ENCODE data around the gene INPP5A.
A peak's percentile ranks its signal among the peaks of the same experiment; 100 is the strongest.
"Not testable (repeated sequence)": the region's sequence is repeated elsewhere in the genome, so short reads cannot be mapped to it uniquely, and the experiment has no call there.

The INPP5A gene

DNA sequence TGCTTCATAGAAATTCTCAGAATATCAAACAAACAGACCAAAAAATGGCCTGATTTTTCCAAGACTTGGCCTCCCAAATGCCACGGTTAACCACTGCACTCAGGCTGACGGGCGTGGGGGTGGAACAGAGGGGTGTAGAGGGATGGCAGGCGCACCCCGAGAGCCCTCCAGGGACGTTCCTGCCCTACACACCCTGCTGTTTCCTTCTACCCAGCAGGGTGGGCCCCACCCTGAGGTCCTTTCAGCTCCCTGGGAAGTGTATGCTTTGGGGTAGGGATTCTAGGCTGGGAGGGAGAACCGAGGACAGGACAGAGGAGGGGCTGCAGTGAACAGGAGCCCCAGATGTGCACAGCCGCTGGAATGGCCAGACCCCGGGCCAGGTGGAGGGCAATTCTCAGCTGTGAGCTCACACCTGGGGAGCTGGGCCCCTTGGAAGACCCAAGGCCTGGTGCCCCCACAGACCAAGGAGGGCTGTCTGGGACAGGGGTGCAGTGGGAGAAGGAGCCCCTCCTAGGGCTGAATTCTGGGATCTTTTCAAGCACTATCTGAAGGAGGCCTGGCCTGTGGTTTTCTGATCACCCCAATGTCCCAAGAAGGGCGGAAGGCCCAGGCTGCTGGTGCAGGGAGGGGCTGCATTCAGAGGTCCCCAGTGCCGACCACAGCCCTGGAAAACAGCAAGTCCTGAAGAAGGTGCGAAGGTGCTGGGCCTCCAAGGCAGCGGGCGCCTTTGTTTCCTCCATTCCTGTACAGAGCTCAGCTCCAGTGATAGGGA lies 32.9 kb upstream of the INPP5A start:
- no peak for DNase-seq

DNA sequence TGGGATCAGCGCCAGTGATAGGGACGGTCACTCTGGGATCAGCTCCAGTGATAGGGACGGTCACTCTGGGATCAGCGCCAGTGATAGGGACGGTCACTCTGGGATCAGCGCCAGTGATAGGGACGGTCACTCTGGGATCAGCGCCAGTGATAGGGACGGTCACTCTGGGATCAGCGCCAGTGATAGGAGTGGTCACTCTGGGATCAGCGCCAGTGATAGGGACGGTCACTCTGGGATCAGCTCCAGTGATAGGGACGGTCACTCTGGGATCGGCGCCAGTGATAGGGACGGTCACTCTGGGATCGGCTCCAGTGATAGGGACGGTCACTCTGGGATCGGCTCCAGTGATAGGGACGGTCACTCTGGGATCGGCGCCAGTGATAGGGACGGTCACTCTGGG lies 32.0 kb upstream of the INPP5A start:
- DNase-seq = not testable (repeated sequence)

DNA sequence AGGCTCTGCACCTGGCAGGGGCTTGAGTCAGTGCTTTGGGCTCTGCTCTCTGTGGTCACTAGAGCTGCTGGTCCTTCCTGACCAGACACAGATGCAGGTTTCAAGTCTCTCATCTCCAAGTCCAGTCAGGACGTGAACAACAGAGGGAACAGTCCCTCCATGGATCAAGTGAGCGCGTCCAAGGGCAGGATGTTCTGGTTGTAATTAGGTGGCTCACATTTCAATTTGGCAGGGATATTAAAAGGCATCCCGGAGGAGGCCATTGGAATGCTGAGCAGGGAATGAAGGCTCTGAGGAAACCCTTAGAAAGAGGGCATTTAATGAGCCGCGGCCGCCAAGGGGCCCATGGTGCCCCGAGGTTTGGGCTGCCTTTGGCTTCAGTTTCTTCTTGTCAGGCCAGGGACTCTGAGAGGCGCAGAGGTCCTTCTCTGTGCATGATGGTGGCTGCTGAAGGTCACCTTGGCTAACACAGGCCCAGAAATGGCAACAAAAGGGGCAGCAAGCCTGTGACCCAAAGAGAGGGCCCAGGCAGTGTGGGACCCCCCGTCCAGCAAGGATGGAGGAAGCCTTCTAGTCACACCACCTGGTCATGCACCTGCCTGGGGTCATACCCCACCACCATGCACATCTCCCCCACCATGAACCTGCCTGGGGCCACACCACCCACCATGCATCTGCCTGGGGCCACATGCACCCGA lies 30.7 kb upstream of the INPP5A start:
- no peak for DNase-seq

DNA sequence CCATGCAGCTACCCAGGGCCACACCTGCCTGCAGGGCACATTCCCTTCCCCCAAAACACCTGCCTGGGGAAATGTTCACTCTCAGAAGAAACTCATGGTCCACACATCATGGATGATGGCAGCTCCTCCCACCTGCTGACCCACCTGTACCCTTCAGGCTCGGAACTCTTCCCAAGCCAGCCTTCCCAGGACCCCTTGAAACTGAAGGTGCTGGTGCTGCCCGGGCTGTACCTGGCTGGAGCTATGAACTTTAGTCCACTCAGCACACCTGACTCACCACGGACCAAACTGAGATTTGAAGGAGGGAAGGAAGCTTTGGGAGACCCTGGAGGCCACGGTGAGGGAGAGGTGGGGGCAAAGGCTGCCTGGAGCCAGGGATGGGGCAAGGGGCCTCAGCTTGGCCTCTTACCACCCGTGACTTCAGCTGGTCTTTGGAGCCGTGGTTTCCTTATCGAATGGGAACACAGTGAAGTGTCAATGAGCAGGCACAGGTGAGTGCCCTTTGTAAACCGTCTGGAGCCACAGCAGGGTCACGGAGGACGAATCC lies 30.1 kb upstream of the INPP5A start:
- DNase-seq = no peak

DNA sequence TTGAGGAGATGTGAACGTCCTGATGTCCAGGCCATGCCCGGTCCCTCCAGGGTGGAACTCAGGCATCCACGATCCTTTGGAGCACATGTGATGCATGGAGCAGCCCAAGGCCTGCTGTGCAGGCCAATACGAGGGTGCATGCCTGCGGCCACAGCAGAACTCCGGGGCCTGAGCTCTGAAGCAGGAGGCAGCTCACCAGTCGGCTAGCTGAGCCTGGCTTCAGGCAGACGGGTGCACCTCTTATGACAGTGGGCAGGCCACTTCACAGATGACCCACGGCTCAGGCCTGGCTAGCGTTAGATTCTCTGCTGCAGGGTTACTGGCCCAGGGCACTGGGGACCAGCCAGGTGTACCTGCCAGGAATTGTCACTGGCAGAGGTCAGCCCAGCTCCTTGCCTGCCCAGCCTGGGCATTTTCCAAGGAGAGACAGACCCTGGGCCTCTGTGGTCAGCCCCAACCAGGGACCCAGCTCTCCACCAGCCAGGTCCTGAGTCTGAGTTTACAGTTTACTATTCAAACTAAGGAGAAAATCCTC lies 29.6 kb upstream of the INPP5A start:
- DNase-seq = no peak

DNA sequence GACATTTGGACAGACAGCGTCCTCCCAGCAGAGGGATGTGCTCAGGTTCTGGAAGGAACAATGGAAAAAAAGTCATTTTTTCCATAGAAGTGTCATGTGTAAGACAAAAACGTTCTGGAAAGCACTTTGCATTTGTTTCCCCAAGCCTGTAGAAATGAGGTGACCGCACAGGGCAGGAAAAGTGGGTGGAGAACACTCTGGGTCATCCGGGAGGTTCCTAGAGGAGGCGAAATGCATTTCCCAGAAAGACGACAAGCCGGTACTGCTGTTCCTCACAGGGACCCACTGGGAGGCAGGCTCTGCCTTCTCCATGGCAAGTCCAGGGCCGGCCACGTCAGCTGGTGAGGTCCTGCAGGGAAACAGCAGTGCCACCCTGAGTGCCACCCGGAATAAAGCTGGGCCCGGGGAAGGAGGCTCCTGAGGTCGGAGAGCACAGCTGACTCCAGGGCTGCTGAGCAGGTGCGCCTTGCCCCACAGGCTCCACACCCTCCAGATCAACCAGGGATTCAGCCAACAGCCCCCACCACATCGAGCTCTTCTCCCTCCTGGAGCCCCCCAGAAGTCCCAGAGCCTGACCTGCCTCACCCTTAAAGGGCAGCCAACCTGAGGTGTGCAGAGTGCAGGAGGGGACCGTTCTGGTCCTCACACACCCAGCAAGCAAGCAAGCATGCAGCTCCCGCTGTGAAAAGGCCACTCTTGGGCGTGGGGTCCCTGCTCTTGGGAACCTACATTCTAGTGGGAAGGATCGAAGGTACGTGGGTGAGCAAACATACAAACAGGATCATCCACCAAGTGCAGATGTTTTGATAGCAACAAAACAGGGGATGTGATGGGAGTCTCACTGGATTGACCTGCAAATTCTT lies 28.8 kb upstream of the INPP5A start:
- no peak for DNase-seq

DNA sequence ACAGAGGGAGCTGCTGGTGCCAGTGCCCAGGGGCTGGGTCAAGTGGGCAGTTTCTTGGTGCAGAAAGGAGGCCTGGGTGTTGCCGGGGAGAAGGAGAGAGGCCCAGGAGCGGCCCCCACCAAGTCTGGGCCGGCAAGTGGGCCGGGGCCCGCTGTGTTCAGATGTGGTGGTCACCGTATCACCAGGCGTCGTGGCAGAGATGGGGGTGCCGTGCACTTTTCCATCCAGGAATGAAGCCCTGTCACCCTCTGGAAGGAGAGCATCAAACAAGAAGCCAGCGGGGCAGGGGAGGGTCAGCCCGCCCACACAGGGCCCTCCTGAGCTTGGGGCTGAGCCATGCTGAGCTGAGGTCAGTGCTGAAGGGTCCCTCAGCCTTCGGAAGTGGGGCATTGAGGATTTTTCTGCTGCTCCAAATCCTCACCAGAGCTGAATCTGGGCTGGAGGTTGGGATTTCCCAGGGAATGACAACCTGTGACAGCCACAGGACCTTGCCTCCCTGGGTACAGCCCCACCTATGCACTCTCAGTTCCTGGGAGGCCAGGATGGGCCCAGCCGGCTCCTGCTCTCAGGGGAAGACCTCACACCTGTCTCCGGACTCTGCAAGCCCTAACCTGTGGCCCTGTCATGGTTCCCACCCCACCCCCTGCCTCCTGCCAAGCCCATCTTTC lies 27.9 kb upstream of the INPP5A start:
- no peak for DNase-seq

DNA sequence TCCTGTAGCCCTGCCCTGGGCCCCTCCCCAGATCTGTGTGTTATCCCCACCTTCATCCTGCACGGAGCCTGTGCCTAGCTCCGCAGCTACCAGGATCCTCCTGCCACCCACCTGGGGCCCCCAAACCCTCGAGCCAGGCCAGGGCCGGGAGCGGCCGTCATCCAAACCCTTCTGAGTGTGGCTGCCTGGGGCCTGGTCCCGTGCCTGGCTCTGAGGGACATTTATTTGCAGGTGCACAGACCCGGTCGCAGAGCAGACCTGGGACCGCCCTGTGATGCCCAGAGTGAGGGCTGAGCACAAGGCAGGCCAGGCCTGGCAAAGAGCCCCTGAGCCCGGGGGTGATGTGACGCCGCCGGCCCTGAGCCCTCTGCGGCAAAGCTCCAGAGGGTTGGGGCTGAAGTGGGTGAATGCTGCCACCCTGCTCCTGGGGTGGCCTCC lies 27.4 kb upstream of the INPP5A start:
- DNase-seq = no peak

DNA sequence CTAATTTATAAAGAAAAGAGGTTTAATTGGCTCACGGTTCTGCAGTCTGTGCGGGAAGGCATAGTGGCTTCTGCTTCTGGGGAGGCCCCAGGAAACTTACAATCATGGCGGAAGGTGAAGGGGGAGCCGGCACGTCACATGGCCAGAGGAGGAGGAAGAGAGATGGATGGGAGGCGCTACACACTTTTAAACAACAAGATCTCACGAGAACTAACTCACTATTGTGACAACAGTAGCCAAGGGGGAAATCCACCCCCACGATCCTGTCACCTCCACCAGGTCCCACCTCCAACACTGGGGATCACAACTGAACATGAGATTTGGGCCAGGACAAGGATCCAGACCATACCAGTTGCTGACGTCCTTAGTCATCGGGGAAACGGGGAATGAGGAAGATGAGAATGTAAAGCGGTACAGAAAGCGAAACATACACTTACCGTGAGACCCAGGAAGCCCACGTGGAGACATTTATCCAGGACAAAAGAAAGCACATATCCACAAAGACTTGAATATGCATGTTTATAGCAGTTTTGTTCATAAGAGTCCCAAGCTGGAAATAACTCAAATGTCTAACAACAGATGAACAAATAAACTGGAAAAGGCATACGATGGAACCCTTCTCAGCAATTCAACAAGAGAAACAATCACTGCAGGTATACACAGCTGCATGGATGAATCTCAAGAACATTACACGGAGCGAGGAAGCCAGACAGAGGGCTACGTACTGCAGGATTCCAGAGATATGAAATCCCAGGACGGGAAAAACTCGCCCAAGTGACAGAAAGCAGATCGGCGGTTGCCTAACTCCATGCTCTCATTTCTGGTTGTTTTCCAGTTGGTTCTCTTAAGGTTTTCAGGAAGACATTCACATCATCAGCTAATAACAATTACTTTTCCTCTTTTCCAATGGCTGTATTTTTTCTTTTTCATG lies 26.2 kb upstream of the INPP5A start:
- DNase-seq = peak; percentile 48

DNA sequence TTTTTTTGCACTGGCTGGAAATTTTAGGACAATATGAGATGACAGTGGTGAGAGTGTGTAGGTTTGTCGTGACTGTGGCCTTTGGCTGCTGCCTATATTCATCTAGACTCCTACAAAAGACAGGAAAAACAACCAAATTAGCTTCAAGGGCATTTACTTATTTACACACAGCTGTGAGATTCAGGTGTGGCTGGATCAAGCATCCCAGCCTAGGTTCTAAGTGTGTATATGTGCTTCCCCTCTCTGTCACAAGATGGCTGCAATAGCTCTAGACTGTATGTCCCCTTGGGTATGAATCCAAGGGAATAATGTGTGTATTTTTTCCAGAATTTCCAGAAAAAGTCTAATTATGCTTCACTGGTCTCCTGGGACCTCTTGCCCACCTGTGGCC lies 25.5 kb upstream of the INPP5A start:
- no peak for DNase-seq

DNA sequence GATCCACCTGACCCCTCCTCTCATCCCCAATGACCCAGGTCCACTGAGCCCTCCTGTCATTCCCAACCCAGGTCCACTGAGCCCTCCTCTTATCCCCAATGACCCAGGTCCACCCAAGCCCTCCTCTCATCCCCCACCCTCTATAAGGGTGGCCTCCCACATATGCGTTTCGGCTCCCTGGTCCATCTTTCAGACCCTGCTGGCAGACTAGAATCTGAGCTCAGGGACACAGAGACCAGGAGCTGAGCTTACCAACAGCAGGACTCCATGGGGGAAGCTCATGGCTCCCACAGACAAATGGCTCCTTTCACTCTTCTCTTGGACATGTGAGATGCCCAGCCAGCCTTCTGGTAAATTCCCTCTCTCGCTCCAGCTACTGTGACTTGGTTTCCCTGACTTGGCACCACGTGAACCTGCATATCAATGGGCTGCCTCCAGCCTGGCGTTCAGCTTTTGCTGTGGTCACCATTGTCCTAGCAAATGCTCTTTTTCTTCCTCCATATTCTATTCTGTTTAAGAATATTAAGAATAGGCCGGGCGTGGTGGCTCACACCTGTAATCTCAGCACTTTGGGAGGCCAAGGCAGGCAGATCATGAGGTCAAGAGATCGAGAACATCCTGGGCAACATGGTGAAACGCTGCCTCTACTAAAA lies 24.8 kb upstream of the INPP5A start:
- no peak for DNase-seq

DNA sequence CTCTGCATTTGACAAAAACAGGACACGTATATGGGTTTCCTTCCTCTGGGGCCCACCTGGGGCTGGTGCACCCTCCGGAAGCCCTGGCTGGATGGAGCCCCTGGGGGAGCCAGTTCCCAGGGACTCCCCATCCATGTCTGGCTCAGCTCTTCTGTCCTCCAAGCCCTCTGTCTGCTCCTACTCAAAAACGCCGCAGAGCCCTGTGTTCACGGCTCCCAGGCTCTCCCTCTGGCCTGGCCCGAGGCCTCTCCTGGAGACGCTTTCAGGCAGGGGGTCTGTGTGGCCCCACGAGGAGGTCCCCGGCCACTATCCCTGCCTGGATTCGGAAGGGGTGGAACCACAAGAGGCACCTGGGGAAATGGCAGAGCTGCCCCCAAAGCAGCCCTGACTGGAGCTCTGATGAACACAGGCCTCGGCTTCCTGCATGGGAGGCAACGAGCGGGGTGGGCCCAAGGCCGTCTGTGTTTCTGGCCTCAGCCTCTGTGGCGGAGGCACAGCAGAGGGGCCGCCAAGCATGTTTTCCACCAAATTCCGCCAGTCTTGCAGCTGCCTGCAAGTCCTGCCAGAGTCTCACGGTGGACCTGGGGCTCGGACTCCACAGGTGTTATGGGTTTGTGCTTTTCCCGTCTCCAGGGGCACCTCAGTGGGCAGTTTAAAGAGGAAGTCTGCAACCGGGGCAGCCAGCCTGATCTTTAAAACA lies 22.6 kb upstream of the INPP5A start:
- DNase-seq = no peak

DNA sequence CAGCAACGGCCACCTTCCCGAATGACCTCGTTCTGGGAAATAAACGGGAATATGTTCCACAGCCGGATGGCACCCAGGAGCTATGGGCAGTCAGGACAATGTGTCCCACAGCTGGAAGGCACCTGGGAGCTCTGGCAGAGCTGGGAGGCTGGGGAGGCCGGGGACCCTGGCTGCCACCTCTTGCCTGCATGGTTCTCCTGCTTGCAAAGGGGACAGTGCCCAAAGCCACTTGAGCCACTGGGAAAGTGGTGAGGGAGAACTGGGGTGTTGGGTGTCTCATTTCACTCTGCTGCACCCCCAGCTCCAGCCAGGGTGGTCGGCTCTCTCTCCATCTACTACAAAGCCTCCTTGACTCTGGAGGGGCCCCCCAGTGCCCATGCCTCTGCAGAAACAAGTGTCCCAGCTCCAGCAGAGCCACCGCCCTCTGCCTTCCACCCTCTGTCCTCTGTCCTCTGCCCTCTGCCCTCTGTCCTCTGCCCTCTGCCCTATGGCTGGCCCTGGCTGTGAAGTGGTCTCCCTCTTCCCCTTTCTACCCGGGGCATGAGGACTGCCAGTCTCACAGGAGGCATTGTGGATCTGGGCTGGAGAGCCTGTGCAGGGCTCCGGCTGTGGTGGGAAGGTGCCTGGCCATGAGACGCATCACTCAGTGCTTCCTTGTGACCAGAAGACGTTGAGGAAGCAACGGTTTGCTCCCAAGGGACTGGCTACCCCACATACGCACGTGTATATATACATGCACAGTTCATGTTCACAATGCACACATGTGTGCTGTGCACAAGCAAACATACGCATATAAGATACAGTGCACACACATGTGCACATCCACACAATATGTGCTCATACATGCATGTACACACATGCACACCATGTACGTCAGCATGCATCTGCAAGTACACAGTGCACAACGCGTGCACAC lies 21.5 kb upstream of the INPP5A start:
- DNase-seq = no peak

DNA sequence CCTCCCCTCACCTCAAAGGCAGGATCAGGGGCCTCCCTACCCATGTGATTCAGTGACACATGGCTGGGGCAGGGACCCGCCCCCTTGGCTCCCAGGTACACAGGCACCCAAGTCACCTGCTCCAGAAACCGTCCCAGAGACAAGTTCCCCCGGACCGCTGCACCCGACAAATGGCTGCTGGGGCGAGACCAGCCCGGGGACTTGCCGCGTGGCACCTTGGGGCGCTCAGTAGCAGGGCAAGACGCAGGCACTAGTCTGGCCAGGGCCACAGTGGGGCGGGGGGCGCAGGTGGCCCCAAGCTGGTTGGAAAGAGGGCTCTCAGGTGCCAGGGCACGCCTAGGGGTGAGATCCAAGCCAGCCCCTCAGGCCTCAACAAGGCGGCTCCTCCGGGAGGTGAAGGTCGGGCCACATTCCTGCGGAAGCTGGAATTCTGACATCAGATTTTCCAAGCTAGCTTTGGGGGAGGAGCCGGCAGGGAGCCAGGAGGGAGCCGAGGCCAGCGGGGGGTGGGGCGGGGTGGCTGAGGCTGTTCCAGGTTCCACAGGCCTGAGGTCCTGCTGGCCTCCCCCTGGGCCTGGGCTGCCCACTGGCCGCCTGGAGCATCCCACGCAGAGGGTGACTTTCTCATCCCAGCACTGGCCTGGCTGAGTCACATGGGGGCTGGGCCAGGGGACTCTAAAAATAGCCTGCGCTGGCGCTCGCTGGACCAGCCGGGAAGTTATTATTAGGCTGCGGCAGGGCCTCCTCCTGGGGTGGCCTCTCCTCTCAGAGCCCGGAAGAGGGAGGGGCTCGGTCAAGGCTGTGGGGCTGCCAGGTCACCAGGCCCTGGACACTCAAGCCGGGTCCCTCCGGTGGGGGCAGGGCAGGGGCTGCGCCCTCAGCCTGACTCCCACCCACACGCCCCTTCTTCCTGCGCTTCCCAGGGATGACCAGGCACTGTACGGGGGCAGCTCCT lies 20.5 kb upstream of the INPP5A start:
- DNase-seq = peak; percentile 67

DNA sequence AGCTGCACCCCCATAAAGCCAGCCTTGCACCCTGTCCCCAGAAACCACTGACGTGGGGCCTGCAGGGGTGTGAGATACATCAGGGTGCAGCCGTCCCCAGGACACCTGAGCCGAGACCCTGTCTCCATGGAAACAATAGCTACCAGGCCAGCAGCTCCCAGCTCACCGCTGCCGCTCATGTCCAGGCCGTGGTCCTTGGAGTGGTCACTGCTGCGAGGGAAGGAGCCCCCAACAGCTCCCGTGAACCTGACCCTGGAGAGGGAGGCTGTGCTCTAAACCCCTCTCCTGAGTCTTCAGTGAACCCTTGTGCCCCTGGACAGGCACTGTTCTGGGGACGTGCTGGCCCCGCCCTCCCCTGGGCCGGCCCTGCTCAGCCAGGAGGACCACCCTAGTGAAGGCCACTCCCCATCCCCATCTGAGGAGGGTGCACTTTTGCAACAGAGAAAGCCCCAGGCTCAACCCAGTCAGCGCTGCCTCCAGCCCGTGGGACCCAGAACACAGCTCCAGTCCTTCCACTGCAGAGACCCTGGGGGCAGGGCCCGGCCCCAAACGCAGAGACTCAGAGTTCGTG lies 19.6 kb upstream of the INPP5A start:
- DNase-seq = no peak

DNA sequence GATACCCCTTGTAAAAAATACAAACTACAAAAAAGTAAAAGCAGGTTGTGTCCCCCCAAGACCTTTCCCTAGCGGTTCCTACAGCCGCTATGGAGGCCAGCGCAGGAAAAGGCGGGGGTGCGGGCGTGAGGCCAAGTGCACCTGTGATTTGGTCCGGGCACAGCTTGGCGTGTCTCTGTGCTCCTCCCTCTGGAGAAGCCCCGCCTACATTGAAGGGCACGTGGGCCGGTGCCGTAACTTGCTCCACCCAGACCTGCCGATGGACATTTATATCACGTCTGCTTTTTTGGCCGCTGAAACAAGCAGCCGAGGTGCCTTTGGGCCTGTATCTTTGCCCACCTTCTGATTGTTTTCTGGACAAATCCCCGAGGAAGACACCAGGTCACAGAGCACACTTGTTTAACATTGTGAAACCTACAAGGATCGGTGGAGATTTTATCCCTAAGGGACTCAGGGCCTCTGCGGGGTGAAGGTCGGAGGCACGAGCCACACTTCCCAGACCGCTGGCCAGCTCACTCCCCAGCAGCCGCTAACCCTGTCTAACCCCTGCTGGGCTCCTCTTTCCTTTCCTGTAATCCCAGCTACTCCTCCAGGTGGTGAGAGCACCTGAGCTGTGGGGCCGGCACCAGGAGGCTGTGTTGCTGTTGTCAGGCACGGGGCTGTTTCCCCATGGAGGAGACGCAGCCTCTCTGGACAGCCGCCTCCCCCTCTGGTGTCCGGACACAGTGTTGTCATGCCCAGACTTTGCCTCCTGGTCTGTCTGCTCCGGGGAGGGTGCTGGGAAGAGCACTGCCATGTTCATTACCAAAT lies 18.8 kb upstream of the INPP5A start:
- DNase-seq = no peak

Measured in inflammatory macrophage treated with lipopolysaccharide for 4 hours (primary cell).